RWPE2 (cell line): ENCODE data around the gene PID1.

Experiments used
- ATAC-seq: fragments of 200-7000 bp; cut with Tn5 transposase; 3 replicates; pipeline ENCODE4 v1.9.1; 2021; ENCODE audit warnings: low read depth
- DNase-seq: peaks from one replicate; pipeline ENCODE4 v3.0.0-alpha.2; 2020; ENCODE audit warnings: low spot score
- H3K27ac ChIP-seq: fragments of 450-650 bp; 2 replicates; pipeline ENCODE4 v1.5.1; 2017; ENCODE audit warnings: mild to moderate bottlenecking; ENCODE audit not compliant: poor library complexity, severe bottlenecking
- H3K27me3 ChIP-seq: fragments of 250-450 bp; sonication (Bioruptor Pico); 2 replicates; pipeline ENCODE4 v1.5.1; 2021; ENCODE audit warnings: mild to moderate bottlenecking, moderate library complexity; ENCODE audit not compliant: insufficient read depth, poor library complexity, severe bottlenecking
- H3K36me3 ChIP-seq: fragments of 250-450 bp; sonication (Bioruptor Pico); 2 replicates; pipeline ENCODE4 v1.5.1; 2020; ENCODE audit warnings: low read depth, mild to moderate bottlenecking, moderate library complexity
- H3K4me1 ChIP-seq: fragments of 250-450 bp; sonication (Bioruptor Pico); 2 replicates; pipeline ENCODE4 v1.5.1; 2021; ENCODE audit warnings: mild to moderate bottlenecking, moderate library complexity; ENCODE audit not compliant: insufficient read depth, poor library complexity, severe bottlenecking
- H3K4me3 ChIP-seq: fragments of 250-450 bp; sonication (Bioruptor Pico); 2 replicates; pipeline ENCODE4 v1.5.1; 2021; ENCODE audit warnings: mild to moderate bottlenecking, moderate library complexity; ENCODE audit not compliant: severe bottlenecking
- H3K9me3 ChIP-seq: fragments of 250-450 bp; sonication (Bioruptor Pico); 2 replicates; pipeline ENCODE4 v1.5.1; 2021; ENCODE audit warnings: mild to moderate bottlenecking, moderate library complexity; ENCODE audit not compliant: severe bottlenecking
- CTCF ChIP-seq: fragments of 450-650 bp; IDR thresholded peaks from one replicate; pipeline ENCODE4 v1.5.1; 2017; ENCODE audit warnings: mild to moderate bottlenecking, moderate library complexity; ENCODE audit not compliant: poor library complexity, severe bottlenecking

Gene PID1

GRCh38 chr2:229159405-229159804 is 111.7 kb downstream of the PID1 start:
- Histone ChIP-seq H3K4me1 (no peaks in the 10 kb centered on the region), H3K4me3 (no peak overlapping the region), H3K9me3 (no peaks in the 10 kb centered on the region), H3K27me3 (no peaks in the 10 kb centered on the region), H3K36me3 (no peaks in the 10 kb centered on the region), H3K27ac (no peak overlapping the region)
- ATAC-seq (no peak), DNase-seq (no peak)
- no peak for TF ChIP-seq CTCF

GRCh38 chr2:229154381-229154780 is 116.7 kb downstream of the PID1 start:
- no peak for TF ChIP-seq CTCF
- Histone ChIP-seq H3K4me3 (no peak overlapping the region), H3K27ac (no peak overlapping the region), H3K27me3 (no peaks in the 10 kb centered on the region), H3K9me3 (no peaks in the 10 kb centered on the region), H3K4me1 (no peaks in the 10 kb centered on the region), H3K36me3 (no peaks in the 10 kb centered on the region)
- ATAC-seq: no peak
- no peak for DNase-seq

GRCh38 chr2:229153951-229154350 is 117.1 kb downstream of the PID1 start:
- no peak for DNase-seq
- no peaks in the 10 kb centered on the region for H3K36me3 ChIP-seq
- no peaks in the 10 kb centered on the region for H3K27me3 ChIP-seq
- no peak for ATAC-seq
- H3K4me1 ChIP-seq: no peaks in the 10 kb centered on the region
- H3K27ac ChIP-seq: no peak overlapping the region
- no peak for TF ChIP-seq CTCF
- no peaks in the 10 kb centered on the region for H3K9me3 ChIP-seq
- no peak overlapping the region for H3K4me3 ChIP-seq

DNA sequence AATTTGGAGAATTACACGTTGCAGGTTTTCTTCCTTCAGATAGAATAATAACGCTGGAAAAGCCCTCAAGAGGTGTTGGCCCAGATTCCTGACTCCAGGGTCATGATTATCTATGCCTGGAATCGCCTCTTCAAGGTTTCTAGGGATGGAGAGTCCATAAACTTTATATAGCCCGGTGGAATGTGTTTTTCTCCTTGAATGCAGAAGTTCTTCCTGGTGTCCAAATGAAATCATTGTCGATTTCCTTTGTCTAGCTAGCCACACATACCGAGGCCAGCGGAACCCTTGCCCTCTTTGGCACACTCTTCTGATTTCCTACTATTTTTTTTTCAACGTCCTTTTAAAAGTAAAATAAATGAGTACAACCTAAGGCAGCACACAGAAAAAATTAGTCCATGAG is 117.8 kb downstream of the PID1 start:
- no peak for DNase-seq
- no peaks in the 10 kb centered on the region for H3K9me3 ChIP-seq

GRCh38 chr2:229152674-229153073 is 118.4 kb downstream of the PID1 start:
- H3K36me3 ChIP-seq: no peaks in the 10 kb centered on the region
- H3K4me3 ChIP-seq: no peak overlapping the region
- H3K27me3 ChIP-seq: no peaks in the 10 kb centered on the region
- no peak for TF ChIP-seq CTCF
- H3K27ac ChIP-seq: no peak overlapping the region
- no peaks in the 10 kb centered on the region for H3K4me1 ChIP-seq
- DNase-seq (no peak), ATAC-seq (no peak)
- H3K9me3 ChIP-seq: no peaks in the 10 kb centered on the region

More for the DNA sequence above, 117.8 kb downstream of the PID1 start:
- Histone ChIP-seq H3K27me3 (no peaks in the 10 kb centered on the region), H3K4me3 (no peak overlapping the region), H3K4me1 (no peaks in the 10 kb centered on the region), H3K27ac (no peak overlapping the region), H3K36me3 (no peaks in the 10 kb centered on the region)
- no peak for TF ChIP-seq CTCF
- ATAC-seq: no peak
